Measurements from ENCODE around the gene SPRY1.

The SPRY1 gene

GRCh38 chr4:123380728-123381716, 15.6 kb upstream of the SPRY1 start:
- no peak for DNase-seq (ENCODE audit: low read depth)

- DNase-seq (ENCODE audit: low read depth), result no peak
These were observed 14.6 kb upstream of the SPRY1 start for GRCh38 chr4:123381996-123382395.

GRCh38 chr4:123383566-123383965, 13.0 kb upstream of the SPRY1 start:
- DNase-seq (ENCODE audit: low read depth), result no peak

GRCh38 chr4:123386609-123387008, 10.0 kb upstream of the SPRY1 start:
- DNase-seq (ENCODE audit: low read depth), result no peak

- no peak for DNase-seq (ENCODE audit: low read depth)
These were observed 5.6 kb upstream of the SPRY1 start for GRCh38 chr4:123390846-123391456.

GRCh38 chr4:123393721-123394120, 2.9 kb upstream of the SPRY1 start:
- no peak for DNase-seq (ENCODE audit: low read depth)

GRCh38 chr4:123397144-123398065, 810 bp downstream of the SPRY1 start:
- DNase-seq (ENCODE audit: low read depth), result peak; percentile 24

GRCh38 chr4:123398066-123398852, 1.7 kb downstream of the SPRY1 start:
- DNase-seq (ENCODE audit: low read depth), result peak; percentile 51

GRCh38 chr4:123398853-123399626, 2.4 kb downstream of the SPRY1 start:
- peak; percentile 31 for DNase-seq (ENCODE audit: low read depth)

- DNase-seq (ENCODE audit: low read depth), result no peak
These were observed 3.2 kb downstream of the SPRY1 start for GRCh38 chr4:123399627-123400358.

- no peak for DNase-seq (ENCODE audit: low read depth)
These were observed 4.9 kb downstream of the SPRY1 start for GRCh38 chr4:123401271-123402120.

GRCh38 chr4:123402121-123402465, 5.5 kb downstream of the SPRY1 start:
- no peak for DNase-seq (ENCODE audit: low read depth)

GRCh38 chr4:123403080-123403604, 6.5 kb downstream of the SPRY1 start:
- DNase-seq (ENCODE audit: low read depth), result no peak

GRCh38 chr4:123404533-123404932, 7.9 kb downstream of the SPRY1 start:
- no peak for DNase-seq (ENCODE audit: low read depth)

GRCh38 chr4:123405267-123405865, 8.8 kb downstream of the SPRY1 start:
- DNase-seq (ENCODE audit: low read depth), result no peak

- no peak for DNase-seq (ENCODE audit: low read depth)
These were observed 10.3 kb downstream of the SPRY1 start for GRCh38 chr4:123406872-123407271.

- DNase-seq (ENCODE audit: low read depth), result no peak
These were observed 12.0 kb downstream of the SPRY1 start for GRCh38 chr4:123408471-123409084.

- no peak for DNase-seq (ENCODE audit: low read depth)
These were observed 12.7 kb downstream of the SPRY1 start for GRCh38 chr4:123409334-123409733.

All from stimulated activated CD8-positive, alpha-beta memory T cell treated with anti-CD3 and anti-CD28 coated beads, Interleukin-12 subunit alpha, Interleukin-12 subunit beta, amount 100 ng/mL, for 4 hours (primary cell).